Esophagus muscularis mucosa (tissue), 4 donors: Measurements from ENCODE around the gene ATP5ME. TPM values are rescaled to one million over a fixed set of nuclear protein-coding genes. Genes with fewer than 3 reads are reported as not detected.
"Not testable (repeated sequence)": the region's sequence is repeated elsewhere in the genome, so short reads cannot be mapped to it uniquely, and the experiment has no call there.

Source experiments
- DNase-seq: peaks from one replicate; pipeline ENCODE4 v3.0.0-alpha.2; 2017; ENCODE audit errors: extremely low spot score
- H3K27ac ChIP-seq, 4 donors: fragments of 200-600 bp; sonication (generic); replicated peaks in 1 of 4; 1 replicate in 3 of 4; 2 replicates in 1 of 4; pipeline ENCODE4 v1.5.1; 2016 to 2019; ENCODE audit warnings: mild to moderate bottlenecking in 1 of 4
- H3K27me3 ChIP-seq, 4 donors: fragments of 200-600 bp; sonication (generic); one replicate each; pipeline versions ENCODE4 v1.5.1 to v1.6.0; 2016 to 2019
- H3K36me3 ChIP-seq, 4 donors: fragments of 200-600 bp; sonication (generic); one replicate each; pipeline ENCODE4 v1.5.1; 2016 to 2019
- H3K4me1 ChIP-seq, 4 donors: fragments of 200-600 bp; sonication (generic); one replicate each; pipeline ENCODE4 v1.5.1; 2016 to 2019
- H3K4me3 ChIP-seq, 4 donors: fragments of 200-600 bp; sonication (generic); 1 replicate in 2 of 4; 2 replicates in 2 of 4; pipeline ENCODE4 v1.5.1; 2016 to 2019; ENCODE audit warnings: mild to moderate bottlenecking in 4 of 4, moderate library complexity in 1 of 4
- H3K9me3 ChIP-seq, 4 donors: fragments of 200-600 bp; sonication (generic); 1 replicate in 3 of 4; 2 replicates in 1 of 4; pipeline ENCODE4 v1.5.1; 2016 to 2019
- EP300 ChIP-seq: sonication (generic); formaldehyde crosslinking; IDR thresholded peaks from one replicate; pipeline ENCODE4 v1.6.1; 2017; ENCODE audit warnings: antibody characterized with exemption
- POLR2A ChIP-seq: fragments of 450-650 bp; IDR thresholded peaks from one replicate; pipeline ENCODE4 v1.6.1; 2017; ENCODE audit warnings: antibody characterized with exemption, moderate library complexity, mild to moderate bottlenecking, low read depth
- POLR2AphosphoS5 ChIP-seq, 2 donors: sonication (generic); formaldehyde crosslinking; IDR thresholded peaks; one replicate each; pipeline ENCODE4 v1.6.1; 2017; ENCODE audit warnings: antibody characterized with exemption in 2 of 2
- WGBS: methylation state at CpG from one replicate; pipeline ENCODE4 v1.1.5; 2018; 5-methylcytosine and 5-hydroxymethylcytosine counted together
- intact Hi-C: fragments of 100-400 bp; cut with DNase I; formaldehyde crosslinking; loops from one replicate; pipeline ENCODE4 v1.15.1; 2023
- total RNA-seq, 4 donors: library from RNA; depleted of rRNA; stranded (reverse); fragments of >200 nt; gene quantifications; one replicate each; pipeline versions ENCODE4 v1.1.0 to v1.2.1, GENCODE V29; 2016
- TF ChIP-seq, protein P1 (sequence below), 3 experiments: fragments of 200-600 bp in 2 of 3; fragments of 450-650 bp in 1 of 3; sonication (generic) in 2 of 3; IDR thresholded peaks; one replicate each; pipeline ENCODE4 v1.5.1; 2017 to 2019; ENCODE audit warnings: antibody characterized with exemption in 3 of 3, mild to moderate bottlenecking in 2 of 3, moderate library complexity in 1 of 3

ATP5ME gene
- total RNA-seq, 4 donors from 2014 or later = 111 to 224 (median 154) TPM

- Histone ChIP-seq H3K36me3 (no peaks in the 10 kb centered on the region), H3K9me3 (no peaks in the 10 kb centered on the region), H3K4me1 (peaks cover 23 to 52% (median 49%) of the 10 kb centered on the region in 4 donors), H3K27me3 (no peaks in the 10 kb centered on the region), H3K27ac (no peak overlapping the region), H3K4me3 (peak overlapping the region in 1 of 4 donors; percentile 8)
- DNase-seq = no peak
- TF ChIP-seq POLR2A (no peak), EP300 (no peak), POLR2AphosphoS5 (IDR thresholded peaks at IDR 0.05) (no peak)
- TF ChIP-seq, protein P1, sequence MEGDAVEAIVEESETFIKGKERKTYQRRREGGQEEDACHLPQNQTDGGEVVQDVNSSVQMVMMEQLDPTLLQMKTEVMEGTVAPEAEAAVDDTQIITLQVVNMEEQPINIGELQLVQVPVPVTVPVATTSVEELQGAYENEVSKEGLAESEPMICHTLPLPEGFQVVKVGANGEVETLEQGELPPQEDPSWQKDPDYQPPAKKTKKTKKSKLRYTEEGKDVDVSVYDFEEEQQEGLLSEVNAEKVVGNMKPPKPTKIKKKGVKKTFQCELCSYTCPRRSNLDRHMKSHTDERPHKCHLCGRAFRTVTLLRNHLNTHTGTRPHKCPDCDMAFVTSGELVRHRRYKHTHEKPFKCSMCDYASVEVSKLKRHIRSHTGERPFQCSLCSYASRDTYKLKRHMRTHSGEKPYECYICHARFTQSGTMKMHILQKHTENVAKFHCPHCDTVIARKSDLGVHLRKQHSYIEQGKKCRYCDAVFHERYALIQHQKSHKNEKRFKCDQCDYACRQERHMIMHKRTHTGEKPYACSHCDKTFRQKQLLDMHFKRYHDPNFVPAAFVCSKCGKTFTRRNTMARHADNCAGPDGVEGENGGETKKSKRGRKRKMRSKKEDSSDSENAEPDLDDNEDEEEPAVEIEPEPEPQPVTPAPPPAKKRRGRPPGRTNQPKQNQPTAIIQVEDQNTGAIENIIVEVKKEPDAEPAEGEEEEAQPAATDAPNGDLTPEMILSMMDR (IDR thresholded peaks at IDR 0.05) = no peak
- intact Hi-C loops = no loop called here
- 86% methylated on average over 6 of the region's 6 CpGs for WGBS
Measured at GRCh38 chr4:708631-708933, 34.5 kb upstream of the ATP5ME start.

DNA sequence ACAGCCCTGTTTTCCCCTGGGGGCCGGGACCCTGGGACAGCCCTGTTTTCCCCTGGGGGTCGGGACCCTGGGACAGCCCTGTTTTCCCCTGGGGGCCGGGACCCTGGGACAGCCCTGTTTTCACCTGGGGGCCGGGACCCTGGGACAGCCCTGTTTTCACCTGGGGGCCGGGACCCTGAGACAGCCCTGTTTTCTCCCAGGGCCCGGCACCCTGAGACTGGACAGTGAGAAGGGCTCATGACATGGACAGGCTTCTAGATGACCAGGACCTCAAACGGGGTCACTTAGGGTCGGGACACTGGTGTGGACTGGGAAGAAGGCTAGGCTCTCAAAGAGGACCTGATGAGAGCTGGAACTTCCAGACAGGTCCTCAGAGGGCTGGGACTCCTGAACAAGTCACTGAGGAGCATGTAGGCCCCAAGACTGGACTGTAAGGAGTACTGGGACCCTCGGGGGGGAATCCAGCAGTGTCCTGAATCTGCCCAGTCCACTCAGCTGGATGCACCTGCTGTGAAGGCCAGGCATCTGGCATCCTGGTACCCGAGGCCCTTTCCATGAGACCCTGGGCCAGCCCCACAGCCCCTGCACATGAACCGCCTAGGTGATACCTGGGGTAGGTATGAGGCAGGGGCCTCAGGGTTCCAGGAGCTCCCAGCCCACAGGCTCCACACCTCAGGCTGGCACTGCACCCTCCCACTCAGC is 34.0 kb upstream of the ATP5ME start:
- intact Hi-C loops = no loop called here
- H3K4me3 ChIP-seq = peak overlapping the region in 3 of 4 donors; percentile 8 to 98 (median 97)
- H3K27me3 ChIP-seq = no peaks in the 10 kb centered on the region
- no peak for TF ChIP-seq POLR2AphosphoS5 (IDR thresholded peaks at IDR 0.05)
- no peak for TF ChIP-seq POLR2A
- TF ChIP-seq, protein P1 (IDR thresholded peaks at IDR 0.05) = no peak
- TF ChIP-seq EP300 = no peak
- no peaks in the 10 kb centered on the region for H3K9me3 ChIP-seq
- H3K4me1 ChIP-seq = peaks cover 23 to 52% (median 49%) of the 10 kb centered on the region in 4 donors
- H3K36me3 ChIP-seq = no peaks in the 10 kb centered on the region
- no peak for DNase-seq
- H3K27ac ChIP-seq = no peak overlapping the region
- 68% methylated on average over 3 of the region's 11 CpGs for WGBS

GRCh38 chr4:706834-707598 is 32.9 kb upstream of the ATP5ME start:
- 54% methylated on average over 12 of the region's 21 CpGs for WGBS
- Histone ChIP-seq H3K4me1 (peaks cover 23 to 51% (median 48%) of the 10 kb centered on the region in 4 donors), H3K4me3 (peak overlapping the region; percentile 76 to 98 (median 98)), H3K36me3 (no peaks in the 10 kb centered on the region), H3K27me3 (no peaks in the 10 kb centered on the region), H3K27ac (peak overlapping the region in 3 of 4 donors; percentile 16 to 89 (median 30)), H3K9me3 (no peaks in the 10 kb centered on the region)
- intact Hi-C loops = no loop called here
- no peak for DNase-seq
- TF ChIP-seq POLR2A = no peak
- TF ChIP-seq, protein P1 (IDR thresholded peaks at IDR 0.05) = no peak
- no peak for TF ChIP-seq EP300

- DNase-seq, H3K27me3 ChIP-seq, H3K36me3 ChIP-seq, H3K9me3 ChIP-seq, intact Hi-C loops: not testable (repeated sequence)
- Histone ChIP-seq H3K4me1 (peaks cover 23 to 50% (median 48%) of the 10 kb centered on the region in 4 donors), H3K4me3 (peak overlapping the region; percentile 76 to 98 (median 98)), H3K27ac (peak overlapping the region; percentile 80 to 89 (median 86))
- WGBS = 5% methylated on average over 9 of the region's 21 CpGs
Measured at GRCh38 chr4:706083-706633, 32.1 kb upstream of the ATP5ME start.

- intact Hi-C loops = no loop called here
- no peaks in the 10 kb centered on the region for H3K36me3 ChIP-seq
- H3K4me3 ChIP-seq = peak within 1 kb of the TSS; percentile 76 to 98 (median 98)
- H3K27ac ChIP-seq = peak within 1 kb of the TSS; percentile 80 to 89 (median 86)
- H3K27me3 ChIP-seq = no peaks in the 10 kb centered on the region
- peaks cover 23 to 50% (median 46%) of the 10 kb centered on the region in 4 donors for H3K4me1 ChIP-seq
- TF ChIP-seq, protein P1 (IDR thresholded peaks at IDR 0.05) = peak in 1 of 3 experiments; percentile 13
- TF ChIP-seq POLR2AphosphoS5 (IDR thresholded peaks at IDR 0.05) = peak; percentile 86 to 87
- TF ChIP-seq POLR2A = no peak
- no peak for TF ChIP-seq EP300
- no peaks in the 10 kb centered on the region for H3K9me3 ChIP-seq
- 3% methylated on average over 44 of the region's 82 CpGs for WGBS
- peak; percentile 98 for DNase-seq
Measured at GRCh38 chr4:705278-706082, 31.4 kb upstream of the ATP5ME start, which contains the start of gene PCGF3. TSS of gene PCGF3 (plus strand) at chr4:705832. CDS start at chr4:733681, 27,849 bp downstream.
